HCT116 (cell line): ENCODE data around the gene CELA2B. TPM values are rescaled to one million over a fixed set of nuclear protein-coding genes. Genes with fewer than 3 reads are reported as not detected.
"Not testable (repeated sequence)": the region's sequence is repeated elsewhere in the genome, so short reads cannot be mapped to it uniquely, and the experiment has no call there.

Experiments
- ATAC-seq: fragments of 200-7000 bp; cut with Tn5 transposase; 2 replicates; pipeline ENCODE4 v1.9.1; 2020; ENCODE audit warnings: mild to moderate bottlenecking, moderate library complexity
- BruUV-seq: library from RNA; stranded (reverse); fragments of 400-500 nt; replicated peaks from 2 replicates; lab custom pipeline; 2021; lab: Mats Ljungman, UMichigan
- CTCF ChIA-PET: fragments of 300-600 bp; sonication (Branson Sonifier 250); formaldehyde crosslinking; loops from one replicate; lab custom pipeline; 2021; ENCODE audit warnings: antibody characterized with exemption; lab: Charles Lee
- POLR2A ChIA-PET: fragments of 300-600, 350-600 bp; sonication (Branson Sonifier 250); formaldehyde crosslinking; loops from one replicate; lab custom pipeline; 2021; ENCODE audit warnings: antibody characterized with exemption; lab: Charles Lee
- RAD21 ChIA-PET, 2 experiments: fragments of 300-600 bp; sonication (Branson Sonifier 250); formaldehyde crosslinking; loops; one replicate each; lab custom pipeline; 2023; ENCODE audit warnings: low total read pairs in 2 of 2; ENCODE audit not compliant: uncharacterized antibody in 2 of 2, unreplicated experiment in 2 of 2, low non-redundant PET in 1 of 2; lab: Charles Lee
- DNase-seq: peaks from one replicate; pipeline ENCODE4 v3.0.0-alpha.2; 2010; ENCODE audit warnings: low read depth, low spot score
- H2AFZ ChIP-seq: fragments of 200-600 bp; shearing (Covaris generic), sonication (generic); 2 replicates; pipeline ENCODE4 v1.6.1; 2017; ENCODE audit warnings: low read depth, mixed run types, mixed read lengths, antibody characterized with exemption, low read length; ENCODE audit not compliant: poor library complexity, severe bottlenecking
- H3K27ac ChIP-seq: 2 replicates; pipeline ENCODE4 v1.5.1; 2012; ENCODE audit warnings: low read depth, low read length
- H3K27me3 ChIP-seq: fragments of 200-600 bp; sonication (generic); 2 replicates; pipeline ENCODE4 v1.6.1; 2016; ENCODE audit warnings: mixed run types, low read length, mixed read lengths; ENCODE audit not compliant: insufficient read depth
- H3K36me3 ChIP-seq, 2 experiments: fragments of 200-500 bp in 1 of 2; fragments of 200-600 bp in 1 of 2; sonication (Bioruptor generic) in 1 of 2; sonication (generic) in 1 of 2; 2 replicates each; pipeline versions ENCODE4 v1.5.1 to v1.6.1; 2014 to 2016; ENCODE audit warnings: low read length in 2 of 2, inconsistent platforms in 1 of 2, mixed read lengths in 1 of 2, mixed run types in 1 of 2; ENCODE audit not compliant: insufficient read depth in 2 of 2, control insufficient read depth in 1 of 2
- H3K4me1 ChIP-seq, 2 experiments: fragments of 200-600 bp in 1 of 2; sonication (generic) in 1 of 2; 2 replicates each; pipeline versions ENCODE4 v1.5.1 to v1.6.1; 2012 to 2017; ENCODE audit warnings: low read length in 2 of 2, inconsistent platforms in 1 of 2, mild to moderate bottlenecking in 1 of 2, mixed read lengths in 1 of 2, mixed run types in 1 of 2, moderate library complexity in 1 of 2; ENCODE audit not compliant: insufficient read depth in 2 of 2, control insufficient read depth in 1 of 2
- H3K4me2 ChIP-seq: fragments of 200-600 bp; sonication (generic); 2 replicates; pipeline ENCODE4 v1.6.1; 2017; ENCODE audit warnings: mixed run types, low read length, mixed read lengths
- H3K4me3 ChIP-seq, 2 experiments: fragments of 200-600 bp in 1 of 2; sonication (generic) in 1 of 2; replicated peaks in 1 of 2; 2 replicates each; pipeline ENCODE4 v1.5.1; 2011 to 2016; ENCODE audit warnings: low read length in 2 of 2, control low read depth in 1 of 2, low read depth in 1 of 2, mild to moderate bottlenecking in 1 of 2, mixed read lengths in 1 of 2, mixed run types in 1 of 2
- H3K79me2 ChIP-seq: fragments of 200-600 bp; sonication (generic); 2 replicates; pipeline ENCODE4 v1.6.1; 2017; ENCODE audit warnings: mild to moderate bottlenecking, mixed run types, low read length, moderate library complexity, mixed read lengths; ENCODE audit not compliant: insufficient read depth
- H3K9ac ChIP-seq: fragments of 200-600 bp; sonication (generic); 2 replicates; pipeline ENCODE4 v1.6.1; 2016; ENCODE audit warnings: low read length, mixed read lengths
- H3K9me2 ChIP-seq: fragments of 200-600 bp; sonication (generic), shearing (Covaris generic); 2 replicates; pipeline ENCODE4 v1.6.1; 2017; ENCODE audit warnings: mixed run types, mild to moderate bottlenecking, moderate library complexity; ENCODE audit not compliant: insufficient read depth
- H3K9me3 ChIP-seq, 2 experiments: fragments of 200-500 bp in 1 of 2; fragments of 200-600 bp in 1 of 2; sonication (Bioruptor generic) in 1 of 2; sonication (generic) in 1 of 2; 2 replicates each; pipeline ENCODE4 v1.6.1; 2014 to 2017; ENCODE audit warnings: low read length in 2 of 2, mixed read lengths in 2 of 2, inconsistent platforms in 1 of 2, low read depth in 1 of 2, mild to moderate bottlenecking in 1 of 2, mixed run types in 1 of 2, moderate library complexity in 1 of 2; ENCODE audit not compliant: control insufficient read depth in 1 of 2, insufficient read depth in 1 of 2
- H4K20me1 ChIP-seq: fragments of 200-600 bp; sonication (generic), shearing (Covaris generic); 2 replicates; pipeline ENCODE4 v1.6.1; 2017; ENCODE audit warnings: mixed run types, mild to moderate bottlenecking, moderate library complexity; ENCODE audit not compliant: insufficient read depth
- CBX3 ChIP-seq: IDR thresholded peaks from 2 replicates; pipeline ENCODE4 v1.6.1; 2012; ENCODE audit warnings: low read depth
- EGR1 ChIP-seq: IDR thresholded peaks from 2 replicates; pipeline ENCODE4 v1.6.1; 2012; ENCODE audit warnings: low read depth
- ELF1 ChIP-seq: IDR thresholded peaks from 2 replicates; pipeline ENCODE4 v1.6.1; 2012; ENCODE audit warnings: low read depth, borderline replicate concordance
- EZH2phosphoT487 ChIP-seq: fragments of 200-600 bp; IDR thresholded peaks from 2 replicates; pipeline ENCODE4 v1.6.1; 2018; ENCODE audit warnings: antibody characterized with exemption, borderline replicate concordance
- FOSL1 ChIP-seq: IDR thresholded peaks from 2 replicates; pipeline ENCODE4 v1.6.1; 2012; ENCODE audit warnings: low read depth
- JUND ChIP-seq: IDR thresholded peaks from 2 replicates; pipeline ENCODE4 v1.6.1; 2012
- POLR2AphosphoS5 ChIP-seq: IDR thresholded peaks from 2 replicates; pipeline ENCODE4 v1.6.1; 2011; ENCODE audit warnings: mild to moderate bottlenecking, low read depth, low read length, moderate library complexity
- RAD21 ChIP-seq: IDR thresholded peaks from 2 replicates; pipeline ENCODE4 v1.6.1; 2012; ENCODE audit warnings: low read depth, mild to moderate bottlenecking
- SIN3A ChIP-seq: IDR thresholded peaks from 2 replicates; pipeline ENCODE4 v1.6.1; 2012; ENCODE audit warnings: low read depth
- SP1 ChIP-seq: IDR thresholded peaks from 2 replicates; pipeline ENCODE4 v1.6.1; 2012; ENCODE audit warnings: low read depth
- SRF ChIP-seq: IDR thresholded peaks from 2 replicates; pipeline ENCODE4 v1.6.1; 2012; ENCODE audit warnings: low read depth
- TCF7L2 ChIP-seq: IDR thresholded peaks from 2 replicates; pipeline ENCODE4 v1.7.0; 2011; ENCODE audit warnings: borderline replicate concordance, inconsistent platforms; ENCODE audit not compliant: insufficient read depth, insufficient read length; ENCODE audit errors: extremely low read depth
- YY1 ChIP-seq: IDR thresholded peaks from 2 replicates; pipeline ENCODE4 v1.6.1; 2011; ENCODE audit warnings: low read length, low read depth, moderate library complexity, mild to moderate bottlenecking; ENCODE audit not compliant: insufficient replicate concordance; ENCODE audit errors: extremely low read depth
- ZFX ChIP-seq: fragments of 450-650 bp; IDR thresholded peaks from 2 replicates; pipeline ENCODE4 v1.6.1; 2017
- ZNF274 ChIP-seq: fragments of 200-500 bp; sonication (Bioruptor generic); IDR thresholded peaks from 2 replicates; pipeline ENCODE4 v1.6.1; 2014; ENCODE audit warnings: mild to moderate bottlenecking, low read depth, low read length, inconsistent platforms
- intact Hi-C: fragments of 100-400 bp; cut with micrococcal nuclease; formaldehyde crosslinking; loops from 2 replicates; pipeline ENCODE4 v1.10.0; 2022
- total RNA-seq: library from RNA; stranded (reverse); gene quantifications from one replicate; pipeline ENCODE4 v1.2.1, GENCODE V29; 2021; ENCODE audit not compliant: unreplicated experiment
- TF ChIP-seq, protein P1 (sequence below): IDR thresholded peaks from 2 replicates; pipeline ENCODE4 v1.6.1; 2012
- TF ChIP-seq, protein P2 (sequence below), 3 experiments: fragments of 200-600 bp in 1 of 3; sonication (generic) in 1 of 3; IDR thresholded peaks in 2 of 3; conservative IDR thresholded peaks in 1 of 3; 2 replicates each; pipeline ENCODE4 v1.5.1; 2012 to 2017; ENCODE audit warnings: low read depth in 2 of 3, low read length in 2 of 3, antibody characterized with exemption in 1 of 3, borderline replicate concordance in 1 of 3, control low read depth in 1 of 3, mild to moderate bottlenecking in 1 of 3, mixed read lengths in 1 of 3, mixed run types in 1 of 3, moderate library complexity in 1 of 3; ENCODE audit not compliant: insufficient read depth in 1 of 3
- TF ChIP-seq, protein P3 (sequence below): IDR thresholded peaks from 2 replicates; pipeline ENCODE4 v1.6.1; 2011; ENCODE audit warnings: mild to moderate bottlenecking, low read length, moderate library complexity; ENCODE audit not compliant: insufficient replicate concordance; ENCODE audit errors: extremely low read depth

CELA2B gene
- total RNA-seq, 1 experiment from 2014 or later = not detected

DNA sequence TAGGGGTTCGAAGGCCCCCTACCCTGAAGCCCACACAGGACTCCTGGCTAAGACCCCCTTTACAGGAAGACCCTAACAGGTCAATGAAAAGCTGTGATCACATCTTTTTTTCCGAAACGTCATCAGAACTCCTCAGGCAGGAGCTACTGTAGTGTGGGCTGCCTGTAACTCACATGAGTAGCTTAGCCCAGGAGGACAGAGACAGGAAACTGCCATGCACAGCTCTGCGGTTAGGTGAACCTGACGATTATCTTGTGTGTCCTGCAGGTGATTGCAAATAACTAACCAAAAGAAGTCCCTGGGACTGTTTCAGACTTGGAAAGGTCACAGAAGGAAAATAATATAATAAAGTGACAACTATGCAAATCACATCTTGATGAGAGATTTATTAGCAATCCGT is 4.2 kb upstream of the CELA2B start:
- H3K4me3 ChIP-seq, H3K79me2 ChIP-seq, H3K4me2 ChIP-seq, ATAC-seq, H3K9me3 ChIP-seq, H3K9ac ChIP-seq, POLR2A ChIA-PET, H3K9me2 ChIP-seq, intact Hi-C loops, H3K4me1 ChIP-seq, H2AFZ ChIP-seq, CTCF ChIA-PET, H3K27me3 ChIP-seq, H3K27ac ChIP-seq, BruUV-seq, H3K36me3 ChIP-seq, H4K20me1 ChIP-seq, RAD21 ChIA-PET, DNase-seq: not testable (repeated sequence)

GRCh38 chr1:15472587-15472986 is 3.3 kb upstream of the CELA2B start:
- POLR2A ChIA-PET = no interaction called here
- intact Hi-C loops = no loop called here
- no TSS peak for BruUV-seq
- TF ChIP-seq, protein P1, sequence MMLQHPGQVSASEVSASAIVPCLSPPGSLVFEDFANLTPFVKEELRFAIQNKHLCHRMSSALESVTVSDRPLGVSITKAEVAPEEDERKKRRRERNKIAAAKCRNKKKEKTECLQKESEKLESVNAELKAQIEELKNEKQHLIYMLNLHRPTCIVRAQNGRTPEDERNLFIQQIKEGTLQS = no peak
- TF ChIP-seq, protein P2, sequence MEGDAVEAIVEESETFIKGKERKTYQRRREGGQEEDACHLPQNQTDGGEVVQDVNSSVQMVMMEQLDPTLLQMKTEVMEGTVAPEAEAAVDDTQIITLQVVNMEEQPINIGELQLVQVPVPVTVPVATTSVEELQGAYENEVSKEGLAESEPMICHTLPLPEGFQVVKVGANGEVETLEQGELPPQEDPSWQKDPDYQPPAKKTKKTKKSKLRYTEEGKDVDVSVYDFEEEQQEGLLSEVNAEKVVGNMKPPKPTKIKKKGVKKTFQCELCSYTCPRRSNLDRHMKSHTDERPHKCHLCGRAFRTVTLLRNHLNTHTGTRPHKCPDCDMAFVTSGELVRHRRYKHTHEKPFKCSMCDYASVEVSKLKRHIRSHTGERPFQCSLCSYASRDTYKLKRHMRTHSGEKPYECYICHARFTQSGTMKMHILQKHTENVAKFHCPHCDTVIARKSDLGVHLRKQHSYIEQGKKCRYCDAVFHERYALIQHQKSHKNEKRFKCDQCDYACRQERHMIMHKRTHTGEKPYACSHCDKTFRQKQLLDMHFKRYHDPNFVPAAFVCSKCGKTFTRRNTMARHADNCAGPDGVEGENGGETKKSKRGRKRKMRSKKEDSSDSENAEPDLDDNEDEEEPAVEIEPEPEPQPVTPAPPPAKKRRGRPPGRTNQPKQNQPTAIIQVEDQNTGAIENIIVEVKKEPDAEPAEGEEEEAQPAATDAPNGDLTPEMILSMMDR (IDR thresholded peaks at IDR 0.05 in 2 of 3, conservative IDR thresholded peaks at IDR 0.05 in 1 of 3; ENCODE audit: borderline replicate concordance in 1 of 3, insufficient read depth in 1 of 3, low read depth in 2 of 3, low read length in 2 of 3) = no peak
- TF ChIP-seq EGR1 (no peak), ELF1 (no peak), SRF (no peak), EZH2phosphoT487 (no peak), CBX3 (no peak), POLR2AphosphoS5 (no peak), RAD21 (no peak), JUND (no peak), ZNF274 (no peak), SP1 (no peak), FOSL1 (no peak), SIN3A (no peak), ZFX (no peak), TCF7L2 (no peak), YY1 (no peak)
- TF ChIP-seq, protein P3, sequence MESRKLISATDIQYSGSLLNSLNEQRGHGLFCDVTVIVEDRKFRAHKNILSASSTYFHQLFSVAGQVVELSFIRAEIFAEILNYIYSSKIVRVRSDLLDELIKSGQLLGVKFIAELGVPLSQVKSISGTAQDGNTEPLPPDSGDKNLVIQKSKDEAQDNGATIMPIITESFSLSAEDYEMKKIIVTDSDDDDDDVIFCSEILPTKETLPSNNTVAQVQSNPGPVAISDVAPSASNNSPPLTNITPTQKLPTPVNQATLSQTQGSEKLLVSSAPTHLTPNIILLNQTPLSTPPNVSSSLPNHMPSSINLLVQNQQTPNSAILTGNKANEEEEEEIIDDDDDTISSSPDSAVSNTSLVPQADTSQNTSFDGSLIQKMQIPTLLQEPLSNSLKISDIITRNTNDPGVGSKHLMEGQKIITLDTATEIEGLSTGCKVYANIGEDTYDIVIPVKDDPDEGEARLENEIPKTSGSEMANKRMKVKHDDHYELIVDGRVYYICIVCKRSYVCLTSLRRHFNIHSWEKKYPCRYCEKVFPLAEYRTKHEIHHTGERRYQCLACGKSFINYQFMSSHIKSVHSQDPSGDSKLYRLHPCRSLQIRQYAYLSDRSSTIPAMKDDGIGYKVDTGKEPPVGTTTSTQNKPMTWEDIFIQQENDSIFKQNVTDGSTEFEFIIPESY = no peak

More at GRCh38 chr1:15472587-15472986, 3.3 kb upstream of the CELA2B start:
- H2AFZ ChIP-seq = no peak overlapping the region
- H3K4me3 ChIP-seq = no peak overlapping the region
- no peaks in the 10 kb centered on the region for H4K20me1 ChIP-seq
- DNase-seq (no peak), ATAC-seq (no peak)
- ChIA-PET CTCF (no interaction called here), RAD21 (no interaction called here)
- H3K9me2 ChIP-seq = no peaks in the 10 kb centered on the region
- H3K9me3 ChIP-seq = no peaks in the 10 kb centered on the region; a peak in 1 of 4 replicates
- no peak overlapping the region for H3K4me2 ChIP-seq
- H3K27ac ChIP-seq = no peak overlapping the region
- no peaks in the 10 kb centered on the region for H3K79me2 ChIP-seq
- no peaks in the 10 kb centered on the region for H3K27me3 ChIP-seq
- H3K9ac ChIP-seq = no peak overlapping the region
- no peaks in the 10 kb centered on the region for H3K4me1 ChIP-seq
- no peaks in the 10 kb centered on the region for H3K36me3 ChIP-seq
